TTC549 (cell line): ENCODE data around the gene GNA12.

Experiments used
- FAIRE-seq: peaks from 2 replicates; lab custom pipeline; 2012; peaks lifted over from hg19 to GRCh38; lab: Jason Lieb, UNC

Gene GNA12

DNA sequence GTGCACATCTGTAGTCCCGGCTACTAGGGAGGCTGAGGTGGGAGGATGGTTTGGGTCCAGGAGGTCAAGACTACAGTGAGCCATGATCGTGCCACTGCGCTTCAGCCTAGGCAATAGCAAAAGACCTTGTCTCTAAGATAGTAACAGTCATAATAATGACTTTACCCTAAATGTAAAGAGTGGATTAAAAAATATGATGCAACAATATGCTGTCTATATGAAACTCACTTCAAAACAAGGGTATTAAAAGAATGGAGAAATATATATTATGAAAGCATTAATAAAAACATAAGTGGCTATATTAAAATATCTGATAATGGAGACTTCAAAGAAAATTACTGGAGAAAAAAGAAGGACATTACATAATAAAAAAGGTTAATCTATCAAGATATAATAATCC is 5.7 kb downstream of the GNA12 start:
- FAIRE-seq, result no peak

DNA sequence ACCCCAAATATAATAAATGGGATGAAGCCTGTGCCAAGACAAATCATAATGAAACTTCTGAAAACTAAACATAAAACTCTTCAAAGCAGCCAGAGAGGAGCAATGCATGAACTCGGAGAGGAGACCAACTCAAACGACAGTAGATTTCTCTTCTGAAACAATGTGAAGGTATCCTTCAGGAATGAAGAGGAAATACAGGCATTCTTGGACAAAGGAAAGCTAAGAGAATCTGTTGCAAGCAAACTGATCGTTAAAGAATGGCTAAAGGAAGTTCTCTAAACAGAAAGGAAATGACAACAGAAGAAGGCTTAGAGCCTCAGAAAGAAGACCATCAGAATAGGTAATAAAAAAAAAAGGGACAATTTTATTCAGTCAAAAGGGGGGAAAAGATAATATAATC is 6.6 kb downstream of the GNA12 start:
- FAIRE-seq, result no peak

DNA sequence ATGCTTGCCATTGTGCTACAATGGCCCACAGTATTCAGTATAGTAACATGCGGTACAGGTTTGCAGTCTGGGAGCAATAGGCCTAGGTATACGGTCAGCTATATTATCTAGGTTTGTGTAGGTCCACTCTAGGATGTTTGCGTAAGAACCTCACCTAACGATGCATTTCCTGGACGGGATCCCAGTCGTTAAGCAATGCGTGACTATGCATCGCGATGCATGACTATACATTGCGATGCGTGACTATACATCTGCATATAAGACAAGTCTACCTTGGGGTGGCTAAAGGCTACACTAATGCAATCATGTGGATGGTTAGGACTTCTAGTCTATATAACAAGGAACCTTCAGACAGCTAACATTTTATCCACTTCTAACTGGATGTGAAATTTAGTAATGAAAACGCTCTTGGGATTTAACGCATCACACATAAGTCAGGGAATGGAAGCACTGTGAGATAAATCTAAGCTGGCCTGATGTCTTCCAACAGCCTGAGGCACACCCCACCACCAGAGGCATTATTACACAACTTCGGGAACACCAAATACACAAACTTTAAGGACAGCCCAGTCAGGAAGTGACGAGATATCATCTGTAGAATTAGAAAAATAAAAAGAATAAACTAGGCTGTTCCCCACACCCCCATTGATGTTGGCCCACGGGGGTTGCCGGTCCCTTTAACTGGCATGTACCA is 9.2 kb downstream of the GNA12 start:
- no peak for FAIRE-seq

DNA sequence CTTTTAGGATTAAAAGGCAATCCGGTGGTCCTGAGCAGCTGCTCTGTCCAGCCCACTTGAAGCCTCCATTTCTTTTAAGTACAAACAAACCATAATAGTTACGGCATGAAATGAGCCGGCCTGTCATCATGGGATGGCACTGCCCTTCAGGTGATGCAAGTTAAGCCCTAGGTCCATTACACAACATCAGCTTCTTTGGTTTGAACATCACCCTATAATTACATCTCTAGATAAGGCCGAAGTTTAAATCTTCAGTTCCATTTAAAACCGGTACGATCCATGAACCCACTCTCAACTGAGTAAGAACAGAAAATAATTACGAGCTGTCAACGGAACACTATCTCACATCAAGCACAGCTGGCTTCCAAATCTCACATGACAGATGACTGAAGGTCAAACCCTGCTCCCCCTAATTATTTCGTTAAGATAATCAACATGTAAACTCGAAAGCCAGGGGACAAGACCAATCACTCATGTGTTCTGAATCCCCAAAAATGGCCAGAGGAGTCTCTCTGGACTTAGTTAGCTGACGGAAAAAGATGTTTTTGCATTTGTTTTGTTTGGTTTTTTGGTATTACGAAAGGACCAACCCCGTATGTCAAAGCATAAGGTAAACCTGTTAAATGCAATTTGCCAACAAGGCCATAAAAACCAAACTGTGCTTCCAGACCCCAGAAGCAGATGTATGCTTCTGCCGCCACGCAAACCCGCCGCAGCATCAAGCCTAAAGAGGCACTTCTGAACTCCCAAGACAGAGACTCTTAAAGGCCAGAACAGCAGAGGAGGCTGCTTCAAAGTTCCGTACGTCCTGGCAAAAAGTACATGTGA is 10.8 kb downstream of the GNA12 start:
- FAIRE-seq, result no peak

DNA sequence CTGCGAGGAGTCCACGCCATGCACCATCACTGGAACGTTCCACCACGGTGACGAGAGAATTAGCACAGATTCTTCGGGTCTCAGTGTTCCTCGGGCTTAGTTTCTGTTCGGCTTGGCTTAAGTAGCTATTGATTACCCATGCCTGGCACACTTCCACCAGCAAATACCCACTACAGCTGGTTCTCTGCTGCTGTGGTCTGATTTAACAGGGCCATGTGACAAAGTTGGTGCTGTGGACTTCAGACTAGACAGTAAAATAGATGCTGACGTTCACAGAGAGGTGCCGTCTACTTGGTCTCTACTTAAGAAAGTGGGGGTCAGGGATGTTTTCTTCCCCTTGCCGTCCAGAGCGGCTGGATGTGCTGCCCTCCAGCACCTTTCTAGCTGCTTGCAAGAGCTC is 11.6 kb downstream of the GNA12 start:
- FAIRE-seq, result no peak

DNA sequence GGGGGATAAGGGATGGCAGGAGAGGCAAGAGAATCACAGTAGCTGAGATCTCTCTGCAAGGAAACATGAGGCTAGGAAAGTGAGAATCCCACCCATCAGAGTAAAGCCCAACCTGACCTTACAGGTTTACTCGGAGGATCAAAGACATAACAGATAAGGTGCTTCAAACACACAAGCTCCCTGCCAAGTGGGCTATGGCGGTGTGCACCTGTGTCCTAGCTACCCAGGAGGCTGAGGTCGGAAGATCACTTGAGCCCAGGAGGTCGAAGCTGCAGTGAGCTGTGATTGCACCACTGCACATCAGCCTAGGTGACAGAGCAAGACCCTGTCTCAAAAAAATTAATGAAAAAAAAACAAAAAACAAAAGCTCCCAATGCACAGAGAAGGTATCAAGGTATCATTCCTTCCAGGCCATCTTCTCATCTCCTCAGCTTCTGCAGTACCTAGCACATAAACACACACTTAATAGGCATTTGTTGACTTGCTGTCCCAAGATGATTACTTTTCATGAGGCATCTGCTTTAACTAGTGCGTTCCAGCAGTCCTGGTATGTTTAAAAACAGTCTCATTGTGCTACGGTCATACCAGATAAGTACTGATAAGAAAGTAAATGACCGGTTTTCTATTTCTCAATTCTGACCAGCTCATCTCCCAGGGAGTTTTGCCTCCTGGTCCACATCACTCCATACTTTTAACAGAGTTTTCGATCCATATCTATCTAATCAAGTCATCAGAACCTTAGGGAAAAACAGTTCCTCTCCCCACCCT is 13.3 kb downstream of the GNA12 start:
- no peak for FAIRE-seq

DNA sequence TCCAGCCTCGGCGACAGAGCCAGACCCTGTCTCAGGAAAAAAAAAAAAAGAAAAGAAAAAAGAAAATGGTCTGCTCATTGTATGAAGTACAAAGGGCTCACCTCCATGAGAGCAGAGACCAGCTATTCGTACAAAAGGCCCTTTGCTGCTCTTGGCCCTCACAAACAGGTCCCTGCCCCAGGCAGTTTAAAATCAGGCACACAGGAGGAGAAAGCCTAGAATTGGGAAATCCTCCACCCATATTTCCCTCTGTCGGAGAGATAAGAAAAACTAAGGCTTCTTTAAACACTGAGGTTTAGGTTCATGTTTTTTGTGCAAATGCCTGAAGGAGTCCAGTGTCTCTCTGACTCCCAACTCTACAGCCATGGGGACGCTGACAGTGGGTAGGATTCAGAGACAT is 15.1 kb downstream of the GNA12 start:
- FAIRE-seq, result no peak

DNA sequence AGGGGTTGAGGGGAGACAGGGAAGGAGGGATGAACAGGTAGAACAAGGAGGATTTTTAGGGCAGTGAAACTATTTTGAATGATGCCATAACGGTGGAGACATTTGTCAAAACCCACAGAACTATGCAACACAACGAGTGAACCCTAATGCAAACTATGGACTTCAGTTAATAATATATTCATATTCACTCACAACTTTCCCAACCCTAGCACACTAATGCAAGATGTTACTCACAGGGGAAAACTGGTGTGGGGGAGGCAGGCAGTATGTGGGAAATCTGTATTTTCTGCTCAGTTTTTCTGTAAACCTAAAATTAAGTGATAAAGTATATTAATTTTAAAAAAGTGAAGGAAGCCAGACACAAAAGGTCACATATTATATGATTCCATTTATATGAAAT is 17.3 kb downstream of the GNA12 start:
- FAIRE-seq, result no peak

DNA sequence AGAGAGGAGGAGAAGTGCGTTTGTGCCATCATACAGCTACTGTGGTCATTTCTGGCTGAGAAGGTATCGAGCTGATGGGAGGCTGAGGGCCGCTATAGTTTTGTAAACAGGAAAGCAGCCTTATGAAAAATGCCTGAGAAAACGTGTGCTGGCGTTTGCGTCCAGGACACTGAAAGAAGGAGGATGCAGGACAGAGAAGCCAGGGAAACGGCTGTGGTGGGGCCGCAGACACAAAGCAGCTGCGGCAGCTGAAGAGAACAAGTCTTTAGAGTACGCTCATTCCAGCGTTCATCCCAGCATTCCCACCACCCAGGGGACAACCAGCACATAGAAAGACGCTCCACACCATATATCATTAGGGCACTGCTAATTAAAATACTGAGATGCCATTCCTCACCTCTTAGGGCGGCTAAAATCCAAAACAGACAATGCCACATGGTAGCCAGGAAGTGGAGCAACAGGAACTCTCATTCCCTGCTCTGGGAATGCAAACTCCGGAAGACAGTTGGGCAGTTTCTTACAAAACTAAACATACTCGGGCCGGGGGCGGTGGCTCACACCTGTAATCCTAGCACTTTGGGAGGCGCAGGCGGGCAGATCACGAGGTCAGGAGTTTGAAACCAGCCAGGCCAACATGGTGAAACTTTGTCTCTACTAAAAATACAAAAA is 18.4 kb downstream of the GNA12 start:
- no peak for FAIRE-seq

DNA sequence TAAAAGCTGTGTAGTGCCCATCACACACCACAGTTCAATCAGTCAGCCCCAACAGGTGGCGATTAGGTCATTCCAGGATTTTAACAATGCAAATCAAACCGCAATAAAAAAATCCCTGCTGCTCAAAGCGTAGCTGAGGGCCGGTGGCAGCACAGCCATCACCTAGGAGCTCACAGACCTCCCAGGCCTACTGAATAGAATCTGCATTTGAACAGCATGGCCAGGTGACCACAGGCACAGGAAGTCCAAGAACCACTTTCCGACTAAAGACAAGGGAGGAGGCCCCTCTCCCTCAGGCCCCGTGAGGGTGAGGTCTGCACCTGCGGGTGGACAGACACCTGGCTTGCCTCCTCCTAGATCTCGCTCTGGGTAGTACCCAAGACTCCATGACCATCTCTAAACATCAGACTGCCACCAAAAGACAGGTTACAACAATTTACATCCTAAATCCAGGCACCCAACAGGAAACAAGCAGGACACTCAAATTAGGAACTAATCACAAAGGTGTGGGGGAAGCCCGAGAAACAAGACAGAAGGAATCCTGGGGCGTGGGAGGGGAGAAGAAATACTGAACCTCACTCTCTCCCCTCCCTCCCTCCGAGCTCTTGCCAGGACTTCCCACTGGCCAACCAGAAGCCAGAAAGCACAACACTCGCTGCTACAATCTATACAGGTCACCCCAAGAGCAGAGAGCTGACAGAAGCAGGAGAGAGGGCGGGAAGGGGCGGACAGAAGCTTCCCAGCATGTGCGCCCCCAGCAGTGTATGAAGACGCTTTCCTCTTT is 19.2 kb downstream of the GNA12 start:
- no peak for FAIRE-seq

DNA sequence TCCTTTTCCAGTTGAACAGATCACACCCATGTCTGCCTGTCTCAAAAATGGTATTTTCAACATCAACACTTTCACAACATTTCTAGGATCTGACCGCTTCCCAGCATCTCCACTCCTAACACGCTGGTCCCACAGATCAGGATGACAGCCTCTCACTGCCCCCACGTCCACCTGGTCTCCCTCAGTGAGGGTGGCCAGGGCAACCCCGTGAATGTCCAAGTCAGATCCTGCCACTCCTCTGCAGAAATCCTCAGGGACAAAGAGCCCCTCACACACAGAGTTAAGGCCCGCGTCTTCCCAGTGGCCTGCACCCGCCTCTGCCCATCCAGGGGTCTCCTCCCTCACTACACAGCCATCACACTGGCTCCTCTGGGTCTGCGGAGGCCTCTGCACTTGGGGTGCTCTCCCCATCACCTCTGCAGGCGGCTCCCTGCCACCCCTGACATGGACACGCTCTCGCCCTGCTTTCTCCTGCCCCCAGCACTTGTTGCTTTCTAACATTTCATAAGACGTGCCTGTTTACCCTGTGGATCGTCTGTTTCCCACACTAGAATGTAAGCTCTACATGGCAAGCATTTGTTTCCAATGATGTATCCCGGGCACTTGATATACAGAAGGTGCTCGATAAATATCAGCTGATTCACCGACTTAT is 20.0 kb downstream of the GNA12 start:
- FAIRE-seq, result no peak

DNA sequence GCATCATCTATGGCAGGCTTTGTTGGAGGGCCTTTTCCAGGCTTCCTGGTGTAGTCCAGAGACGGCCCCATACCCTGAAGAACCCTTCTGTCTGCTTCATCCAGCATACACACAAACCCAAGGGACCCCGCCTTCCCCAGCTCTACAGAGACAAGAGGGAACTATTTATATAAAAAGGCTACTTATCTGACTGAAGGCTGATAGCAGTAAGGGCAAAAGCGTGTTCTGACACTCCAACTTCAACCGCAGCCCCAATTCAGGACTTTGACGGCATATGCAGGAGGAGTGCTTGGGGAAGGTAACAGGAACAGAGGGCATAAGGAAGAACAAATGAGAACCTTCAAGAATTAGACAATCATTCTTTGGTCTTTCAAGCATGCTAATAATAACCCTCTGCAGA is 21.0 kb downstream of the GNA12 start:
- FAIRE-seq, result no peak

DNA sequence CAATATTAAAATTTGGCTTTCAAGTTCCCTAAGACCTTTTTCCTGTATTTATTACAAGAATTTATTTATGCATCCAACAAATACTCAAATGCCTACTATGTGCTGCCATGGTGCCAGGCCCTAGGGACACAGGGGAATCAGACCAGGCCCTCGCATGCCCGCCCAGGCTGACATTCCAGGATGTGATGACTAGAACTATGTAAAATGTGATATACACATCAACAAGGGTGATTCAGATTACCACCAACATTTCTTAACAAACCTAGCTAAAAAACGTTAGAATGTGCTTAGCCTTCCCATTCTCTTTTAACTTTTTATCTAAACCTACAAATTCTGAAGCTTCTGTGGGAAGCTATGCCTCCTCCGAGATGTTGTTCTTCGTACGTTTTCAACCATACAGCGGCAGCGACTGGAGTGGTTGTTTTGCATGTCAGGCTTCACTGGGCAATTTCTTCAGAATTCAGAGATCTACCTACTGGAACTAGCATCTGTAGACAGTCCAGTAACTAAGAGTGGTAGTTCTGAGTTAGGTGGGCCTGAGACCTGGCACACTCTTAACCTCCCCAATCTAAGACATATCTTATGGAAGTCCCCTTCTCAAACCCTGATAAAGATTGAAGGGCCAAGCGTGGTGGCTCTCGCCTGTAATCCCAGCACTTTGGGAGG is 22.1 kb downstream of the GNA12 start:
- no peak for FAIRE-seq

DNA sequence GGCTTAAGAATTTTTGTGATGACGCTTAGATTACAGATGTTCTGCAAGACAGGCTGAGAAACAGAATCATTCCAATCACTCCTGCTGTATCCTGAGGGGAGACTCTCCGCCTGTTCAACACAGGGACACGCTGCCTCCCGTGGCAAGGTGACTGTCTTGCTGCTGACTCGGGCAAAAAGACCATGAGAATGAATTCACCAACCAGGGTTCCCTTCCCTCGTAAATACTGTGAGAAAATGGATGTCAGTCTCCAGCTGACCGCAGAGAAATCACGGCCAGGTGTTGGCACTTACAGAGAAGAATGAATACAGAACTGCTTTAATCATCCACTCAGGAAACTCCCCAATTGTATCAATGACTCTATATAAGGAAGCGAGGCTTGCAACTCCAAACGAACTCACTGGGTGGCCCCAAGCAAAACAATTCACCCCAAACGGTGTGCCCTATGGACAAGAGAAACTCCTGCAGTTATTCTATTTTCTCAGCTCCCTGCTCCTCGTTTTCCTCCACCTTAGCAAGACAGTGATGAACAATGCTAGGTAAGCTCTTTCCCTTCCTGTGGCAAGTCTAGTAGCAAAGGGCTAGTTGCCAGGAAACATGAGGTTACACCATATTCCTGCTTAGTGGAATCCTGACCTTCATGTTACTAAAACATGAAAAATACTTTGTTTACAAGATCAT is 22.8 kb downstream of the GNA12 start:
- no peak for FAIRE-seq

DNA sequence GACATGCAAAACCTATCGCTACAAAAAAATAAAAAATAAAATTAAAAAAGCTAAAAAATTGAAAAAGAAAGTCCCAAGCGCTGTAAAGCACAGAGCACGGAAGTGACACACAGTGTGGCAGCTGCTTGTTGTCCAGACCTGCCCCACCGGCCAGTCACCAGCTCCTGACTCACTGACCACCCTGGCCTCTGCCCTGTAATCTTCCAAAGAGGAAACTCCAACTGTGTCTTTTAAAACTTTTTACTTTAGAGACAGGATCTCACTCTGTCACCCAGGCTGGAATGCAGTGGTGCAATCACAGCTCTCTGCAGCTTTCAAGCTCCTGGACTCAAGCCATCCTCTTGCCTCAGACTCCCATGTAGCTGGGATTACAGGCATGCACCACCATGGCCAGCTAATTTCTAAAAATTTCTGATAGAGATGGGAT is 23.6 kb downstream of the GNA12 start:
- no peak for FAIRE-seq

DNA sequence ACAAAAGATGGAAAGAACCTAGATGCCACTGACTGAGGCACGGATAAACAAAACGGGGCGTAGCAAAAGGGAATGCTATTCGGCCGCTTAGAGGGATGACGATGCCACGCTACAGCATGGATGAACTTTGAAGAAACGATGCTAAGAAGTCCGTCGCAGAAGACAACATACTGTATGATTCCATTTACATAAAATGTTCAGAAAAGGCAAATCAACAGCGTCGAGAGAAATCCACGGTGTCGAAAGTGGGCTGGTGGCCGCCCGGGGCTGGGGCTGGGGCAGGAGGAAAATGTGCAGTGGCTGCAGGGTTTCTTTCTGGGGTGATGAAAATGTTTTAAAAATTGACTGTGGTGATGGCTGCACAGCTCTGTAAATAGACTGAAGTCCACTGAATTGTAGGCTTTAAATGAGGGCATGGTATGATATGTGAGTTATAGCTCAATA is 24.1 kb downstream of the GNA12 start:
- FAIRE-seq, result no peak

DNA sequence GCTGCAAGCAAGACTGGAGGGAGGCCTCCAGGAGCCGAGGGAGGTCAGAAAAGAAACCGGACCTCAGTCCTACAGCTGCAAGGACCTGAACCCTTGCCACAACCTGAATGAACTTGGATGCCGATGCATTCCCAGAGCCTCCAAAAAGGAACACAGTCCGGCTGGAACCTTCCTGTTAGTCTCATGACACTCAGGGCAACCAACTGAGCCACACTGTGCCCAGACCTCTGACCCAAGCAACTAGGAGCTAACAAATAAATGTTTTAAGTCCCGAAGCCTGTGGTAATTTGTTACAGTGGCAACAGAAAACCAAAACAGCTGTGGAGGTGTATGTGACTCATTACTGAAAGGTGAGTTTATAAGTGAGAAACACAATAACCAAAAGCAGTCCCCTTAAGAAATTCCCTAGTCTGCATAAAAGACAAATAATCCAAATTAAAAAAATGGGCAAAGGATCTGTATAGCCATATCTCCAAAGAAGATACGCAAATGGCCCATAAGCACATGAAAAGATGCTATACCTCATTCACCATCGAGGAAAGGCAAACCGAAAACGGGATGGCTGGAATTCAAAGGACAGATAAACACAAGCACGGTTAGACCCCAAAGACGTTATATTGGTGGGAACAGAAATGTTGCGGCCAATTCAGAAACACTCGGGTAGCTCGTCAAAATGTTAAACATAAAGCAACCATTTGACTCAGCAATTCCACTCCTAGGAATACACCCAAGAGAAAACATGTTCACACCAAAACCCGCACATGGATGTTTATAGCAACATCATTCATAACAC is 24.8 kb downstream of the GNA12 start:
- FAIRE-seq, result no peak

DNA sequence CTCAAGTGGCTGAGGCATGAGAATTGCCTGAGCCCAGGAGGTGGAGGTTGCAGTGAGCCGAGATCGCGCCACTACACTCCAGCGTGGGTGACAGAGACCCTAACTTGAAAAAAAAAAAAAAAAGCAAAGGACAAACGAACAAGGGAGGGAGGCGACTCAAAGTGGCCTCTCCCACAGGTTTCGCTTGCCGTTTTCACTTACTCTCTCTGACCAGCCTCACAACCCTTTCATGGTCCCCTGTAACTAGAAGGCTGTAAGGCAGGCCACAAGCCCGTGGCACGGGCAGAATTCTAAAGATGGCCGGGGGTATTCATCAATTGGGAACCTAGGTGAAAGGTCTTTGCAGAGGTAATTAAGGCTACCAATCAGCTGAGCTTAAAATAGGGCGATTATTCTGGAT is 25.5 kb downstream of the GNA12 start:
- no peak for FAIRE-seq

DNA sequence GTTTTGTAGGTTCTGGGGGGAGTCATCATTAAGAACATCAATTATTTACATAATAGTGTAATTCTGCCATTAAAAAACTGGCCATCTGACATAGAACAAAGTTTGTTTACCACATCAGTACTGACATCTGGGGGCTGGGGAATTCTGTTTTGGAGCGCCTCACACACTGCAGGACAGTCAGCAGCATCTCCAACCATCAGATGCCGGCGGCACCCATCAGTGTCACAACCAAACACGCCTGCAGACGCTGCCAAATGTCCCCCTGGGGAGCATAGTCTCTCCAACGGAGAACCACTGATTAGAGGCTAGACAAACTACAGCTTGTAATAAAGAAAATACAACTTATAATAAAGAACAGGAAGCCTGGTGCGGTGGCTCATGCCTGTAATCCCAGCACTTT is 26.0 kb downstream of the GNA12 start:
- FAIRE-seq, result no peak
